Neural progenitor cell (in vitro differentiated cells): Measurements from ENCODE around the gene CREB5. TPM values are rescaled to one million over a fixed set of nuclear protein-coding genes. Genes with fewer than 3 reads are reported as not detected.

Experiments used
- DNase-seq: peaks from one replicate; pipeline ENCODE4 v3.0.0-alpha.2; 2016; ENCODE audit warnings: low spot score
- H2AFZ ChIP-seq: fragments of 200-600 bp; sonication (generic); replicated peaks from 2 replicates; pipeline ENCODE4 v1.6.1; 2016; ENCODE audit warnings: antibody characterized with exemption
- H3F3A ChIP-seq: fragments of 200-600 bp; sonication (generic); 2 replicates; pipeline ENCODE4 v1.6.1; 2016; ENCODE audit warnings: antibody characterized with exemption, low read depth
- H3K27ac ChIP-seq: fragments of 200-600 bp; sonication (generic); 2 replicates; pipeline ENCODE4 v1.5.1; 2016; ENCODE audit warnings: mild to moderate bottlenecking
- H3K27me3 ChIP-seq: fragments of 200-600 bp; sonication (generic); 2 replicates; pipeline ENCODE4 v1.6.1; 2016; ENCODE audit warnings: mild to moderate bottlenecking, moderate library complexity
- H3K36me3 ChIP-seq: fragments of 200-600 bp; sonication (generic); 2 replicates; pipeline ENCODE4 v1.5.1; 2016
- H3K4me1 ChIP-seq: fragments of 200-600 bp; sonication (generic); 2 replicates; pipeline ENCODE4 v1.6.1; 2016; ENCODE audit warnings: mixed run types
- H3K4me2 ChIP-seq: fragments of 200-600 bp; sonication (generic); 2 replicates; pipeline ENCODE4 v1.6.1; 2016
- H3K4me3 ChIP-seq: fragments of 200-600 bp; sonication (generic); 2 replicates; pipeline ENCODE4 v1.5.1; 2016
- H3K79me2 ChIP-seq: fragments of 200-600 bp; sonication (generic); 2 replicates; pipeline ENCODE4 v1.6.1; 2016; ENCODE audit warnings: low read depth
- H3K9ac ChIP-seq: fragments of 200-600 bp; sonication (generic); 2 replicates; pipeline ENCODE4 v1.6.1; 2016
- H3K9me3 ChIP-seq: fragments of 200-600 bp; sonication (generic); 2 replicates; pipeline ENCODE4 v1.5.1; 2016; ENCODE audit warnings: low read depth
- H4K20me1 ChIP-seq: fragments of 200-600 bp; sonication (generic); 2 replicates; pipeline ENCODE4 v1.6.1; 2016; ENCODE audit warnings: low read depth
- H3K27ac Mint-ChIP-seq: 3 replicates; pipeline ENCODE4 v1.8.0; 2021; ENCODE audit warnings: mixed read lengths
- H3K27me3 Mint-ChIP-seq: 2 replicates; pipeline ENCODE4 v1.8.0; 2022; ENCODE audit warnings: low read depth, mild to moderate bottlenecking, inconsistent platforms, moderate library complexity, mixed read lengths; ENCODE audit not compliant: insufficient read depth
- H3K36me3 Mint-ChIP-seq: 3 replicates; pipeline ENCODE4 v1.8.0; 2021; ENCODE audit warnings: mixed read lengths
- H3K4me1 Mint-ChIP-seq: 3 replicates; pipeline ENCODE4 v1.8.0; 2021; ENCODE audit warnings: mixed read lengths
- H3K4me3 Mint-ChIP-seq: 3 replicates; pipeline ENCODE4 v1.8.0; 2021; ENCODE audit warnings: mild to moderate bottlenecking, moderate library complexity, mixed read lengths
- H3K9me3 Mint-ChIP-seq: 3 replicates; pipeline ENCODE4 v1.8.0; 2020; ENCODE audit warnings: mixed read lengths
- EZH2 ChIP-seq: fragments of 200-600 bp; sonication (generic); IDR thresholded peaks from 2 replicates; pipeline ENCODE4 v1.6.1; 2017; ENCODE audit warnings: antibody characterized with exemption, mild to moderate bottlenecking, moderate library complexity
- EZH2phosphoT487 ChIP-seq: fragments of 200-600 bp; sonication (generic); IDR thresholded peaks from 2 replicates; pipeline ENCODE4 v1.6.1; 2017; ENCODE audit warnings: antibody characterized with exemption
- total RNA-seq: library from RNA; depleted of rRNA; stranded (reverse); fragments of >200 nt; gene quantifications from 2 replicates; pipeline ENCODE4 v1.2.3, GENCODE V29; 2015; ENCODE audit warnings: low replicate concordance
- TF ChIP-seq, protein P1 (sequence below): fragments of 200-600 bp; sonication (generic); IDR thresholded peaks from 2 replicates; pipeline ENCODE4 v1.5.1; 2017; ENCODE audit warnings: antibody characterized with exemption, mild to moderate bottlenecking

Gene CREB5
- total RNA-seq, 1 donor from 2014 or later: 1.2 TPM

DNA sequence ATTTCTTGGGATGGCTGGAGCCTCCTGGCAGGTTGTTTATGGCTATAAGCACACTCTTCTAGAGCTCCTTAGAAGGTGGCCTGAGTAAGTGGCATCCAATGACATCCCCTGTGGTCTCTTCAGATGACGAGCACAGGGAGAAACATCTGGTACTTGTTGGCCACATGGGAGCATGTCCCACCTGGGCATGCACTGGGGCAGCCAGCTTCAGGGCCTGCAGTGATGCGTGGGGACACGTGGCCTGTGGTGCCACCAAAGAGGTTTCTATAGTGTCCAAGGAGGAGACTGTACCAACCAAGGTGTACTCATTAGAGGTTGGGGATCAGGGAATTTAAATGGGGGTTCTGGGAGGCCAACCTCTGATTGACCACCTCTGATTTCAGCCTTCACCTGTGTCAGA is 420.4 kb downstream of the CREB5 start:
- no peaks in the 10 kb centered on the region for H3K79me2 ChIP-seq
- Mint-ChIP-seq H3K27me3 (peaks cover 2% of the 10 kb centered on the region), H3K4me3 (no peak overlapping the region), H3K27ac (no peak overlapping the region), H3K4me1 (peaks cover 6% of the 10 kb centered on the region), H3K36me3 (no peaks in the 10 kb centered on the region), H3K9me3 (peaks cover 8% of the 10 kb centered on the region)
- no peaks in the 10 kb centered on the region for H3K27me3 ChIP-seq
- TF ChIP-seq EZH2 (no peak), EZH2phosphoT487 (no peak)
- TF ChIP-seq, protein P1, sequence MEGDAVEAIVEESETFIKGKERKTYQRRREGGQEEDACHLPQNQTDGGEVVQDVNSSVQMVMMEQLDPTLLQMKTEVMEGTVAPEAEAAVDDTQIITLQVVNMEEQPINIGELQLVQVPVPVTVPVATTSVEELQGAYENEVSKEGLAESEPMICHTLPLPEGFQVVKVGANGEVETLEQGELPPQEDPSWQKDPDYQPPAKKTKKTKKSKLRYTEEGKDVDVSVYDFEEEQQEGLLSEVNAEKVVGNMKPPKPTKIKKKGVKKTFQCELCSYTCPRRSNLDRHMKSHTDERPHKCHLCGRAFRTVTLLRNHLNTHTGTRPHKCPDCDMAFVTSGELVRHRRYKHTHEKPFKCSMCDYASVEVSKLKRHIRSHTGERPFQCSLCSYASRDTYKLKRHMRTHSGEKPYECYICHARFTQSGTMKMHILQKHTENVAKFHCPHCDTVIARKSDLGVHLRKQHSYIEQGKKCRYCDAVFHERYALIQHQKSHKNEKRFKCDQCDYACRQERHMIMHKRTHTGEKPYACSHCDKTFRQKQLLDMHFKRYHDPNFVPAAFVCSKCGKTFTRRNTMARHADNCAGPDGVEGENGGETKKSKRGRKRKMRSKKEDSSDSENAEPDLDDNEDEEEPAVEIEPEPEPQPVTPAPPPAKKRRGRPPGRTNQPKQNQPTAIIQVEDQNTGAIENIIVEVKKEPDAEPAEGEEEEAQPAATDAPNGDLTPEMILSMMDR: no peak
- no peak overlapping the region for H3K27ac ChIP-seq
- no peaks in the 10 kb centered on the region for H4K20me1 ChIP-seq
- H3F3A ChIP-seq: no peaks in the 10 kb centered on the region
- no peak overlapping the region for H2AFZ ChIP-seq
- no peak overlapping the region for H3K4me2 ChIP-seq
- H3K4me1 ChIP-seq: no peaks in the 10 kb centered on the region
- H3K9ac ChIP-seq: no peak overlapping the region
- no peak overlapping the region for H3K4me3 ChIP-seq
- H3K36me3 ChIP-seq: no peaks in the 10 kb centered on the region
- H3K9me3 ChIP-seq: no peaks in the 10 kb centered on the region
- no peak for DNase-seq

DNA sequence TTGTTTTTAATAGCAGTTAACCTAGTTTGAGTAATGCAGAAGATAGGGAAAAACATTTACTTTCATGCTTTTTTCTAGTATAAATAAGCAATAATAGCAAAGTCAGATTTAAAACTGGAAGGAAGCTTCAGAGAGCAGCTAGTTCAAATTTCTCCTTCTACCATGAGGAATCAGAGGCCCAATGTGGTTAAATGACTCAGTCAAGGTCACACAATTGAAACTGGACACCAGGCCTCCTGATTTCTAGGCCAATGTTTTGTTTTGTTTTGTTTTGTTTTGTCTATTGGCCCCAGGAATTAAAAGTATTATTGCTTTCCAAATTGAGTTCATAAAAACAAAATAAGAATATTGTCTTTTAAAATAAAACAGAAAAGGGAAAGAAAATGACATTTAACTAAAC is 423.5 kb downstream of the CREB5 start:
- Mint-ChIP-seq H3K4me3 (no peak overlapping the region), H3K27ac (no peak overlapping the region), H3K9me3 (peaks cover 14% of the 10 kb centered on the region), H3K27me3 (peaks cover 2% of the 10 kb centered on the region), H3K36me3 (no peaks in the 10 kb centered on the region), H3K4me1 (peaks cover 11% of the 10 kb centered on the region)
- H4K20me1 ChIP-seq: no peaks in the 10 kb centered on the region
- DNase-seq: no peak
- no peaks in the 10 kb centered on the region for H3K79me2 ChIP-seq
- H3K36me3 ChIP-seq: no peaks in the 10 kb centered on the region
- H3F3A ChIP-seq: no peaks in the 10 kb centered on the region
- H3K27me3 ChIP-seq: no peaks in the 10 kb centered on the region
- H2AFZ ChIP-seq: no peak overlapping the region
- peaks cover 5% of the 10 kb centered on the region for H3K4me1 ChIP-seq
- TF ChIP-seq EZH2phosphoT487 (no peak), EZH2 (no peak)
- TF ChIP-seq, protein P1: no peak
- H3K4me2 ChIP-seq: no peak overlapping the region
- no peak overlapping the region for H3K4me3 ChIP-seq
- no peaks in the 10 kb centered on the region for H3K9me3 ChIP-seq
- no peak overlapping the region for H3K27ac ChIP-seq
- no peak overlapping the region for H3K9ac ChIP-seq

DNA sequence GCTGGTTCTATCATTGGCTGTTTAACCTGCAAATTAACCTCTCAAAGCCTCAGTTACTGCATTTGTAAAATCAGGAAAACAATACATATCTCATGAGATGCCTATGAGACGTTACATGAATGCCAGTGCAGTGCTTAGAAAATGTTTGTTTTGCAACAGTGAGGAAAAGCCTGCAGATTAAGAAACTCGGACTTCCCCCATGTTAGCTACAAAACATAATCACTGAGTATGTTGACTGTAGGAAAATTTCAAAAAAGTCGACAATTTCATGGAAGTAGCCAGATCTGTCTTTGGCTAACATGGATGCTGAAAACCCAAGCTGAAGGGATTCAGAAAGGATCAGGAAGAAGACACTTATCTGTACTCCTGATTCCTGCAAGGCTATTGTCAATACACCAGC is 424.4 kb downstream of the CREB5 start:
- no peaks in the 10 kb centered on the region for H3K36me3 ChIP-seq
- H3K4me2 ChIP-seq: no peak overlapping the region
- peaks cover 5% of the 10 kb centered on the region for H3K4me1 ChIP-seq
- no peaks in the 10 kb centered on the region for H3K9me3 ChIP-seq
- no peak overlapping the region for H3K4me3 ChIP-seq
- H3K36me3 Mint-ChIP-seq: no peaks in the 10 kb centered on the region
- TF ChIP-seq, protein P1: no peak
- TF ChIP-seq EZH2phosphoT487 (no peak), EZH2 (no peak)
- H3K9me3 Mint-ChIP-seq: peaks cover 14% of the 10 kb centered on the region
- no peak overlapping the region for H3K27ac ChIP-seq
- H3K79me2 ChIP-seq: no peaks in the 10 kb centered on the region
- DNase-seq: no peak
- no peaks in the 10 kb centered on the region for H3K27me3 ChIP-seq
- no peaks in the 10 kb centered on the region for H3F3A ChIP-seq
- H4K20me1 ChIP-seq: no peaks in the 10 kb centered on the region
- H3K4me1 Mint-ChIP-seq: peaks cover 11% of the 10 kb centered on the region
- no peak overlapping the region for H3K4me3 Mint-ChIP-seq
- no peak overlapping the region for H3K9ac ChIP-seq
- no peak overlapping the region for H3K27ac Mint-ChIP-seq
- no peak overlapping the region for H2AFZ ChIP-seq
- H3K27me3 Mint-ChIP-seq: peaks cover 4% of the 10 kb centered on the region

DNA sequence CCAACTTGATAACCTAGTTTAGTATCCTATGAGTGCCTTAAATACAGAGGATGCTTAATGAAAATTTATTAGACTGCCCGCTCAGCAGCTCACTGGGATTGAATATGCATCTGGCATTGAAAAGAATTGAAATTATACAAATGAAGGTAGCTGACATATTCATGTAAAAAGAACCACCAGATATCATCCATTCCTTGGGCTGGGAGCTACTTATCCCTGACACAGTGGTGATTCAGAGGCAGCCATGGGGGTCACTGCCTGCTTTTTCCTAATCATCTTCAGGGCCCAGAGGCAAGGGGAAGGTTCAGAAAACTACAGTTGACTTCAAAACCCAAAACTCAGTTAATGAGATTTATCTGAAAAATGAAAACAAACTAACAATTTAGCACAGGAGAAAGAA is 424.9 kb downstream of the CREB5 start:
- Histone ChIP-seq H3K9ac (no peak overlapping the region), H3K9me3 (no peaks in the 10 kb centered on the region), H3K4me2 (no peak overlapping the region), H3K27me3 (no peaks in the 10 kb centered on the region), H3K79me2 (no peaks in the 10 kb centered on the region), H2AFZ (no peak overlapping the region), H3K27ac (no peak overlapping the region), H3K4me1 (peaks cover 5% of the 10 kb centered on the region), H3K4me3 (no peak overlapping the region), H3F3A (no peaks in the 10 kb centered on the region), H4K20me1 (no peaks in the 10 kb centered on the region), H3K36me3 (no peaks in the 10 kb centered on the region)
- Mint-ChIP-seq H3K27ac (no peak overlapping the region), H3K4me3 (no peak overlapping the region), H3K36me3 (no peaks in the 10 kb centered on the region), H3K27me3 (peaks cover 4% of the 10 kb centered on the region), H3K9me3 (peaks cover 14% of the 10 kb centered on the region), H3K4me1 (peaks cover 11% of the 10 kb centered on the region)
- DNase-seq: no peak
- TF ChIP-seq EZH2: no peak
- no peak for TF ChIP-seq EZH2phosphoT487
- TF ChIP-seq, protein P1: no peak
